ENCODE results near the gene POP4.
"Not testable (repeated sequence)": the region's sequence is repeated elsewhere in the genome, so short reads cannot be mapped to it uniquely, and the experiment has no call there.

Gene POP4

GRCh38 chr19:29610574-29611271 lies 4.6 kb downstream of the POP4 start:
- DNase-seq (ENCODE audit: low read depth, low spot score) = peak; percentile 90

- DNase-seq (ENCODE audit: low read depth, low spot score) = no peak
Observed at GRCh38 chr19:29612121-29612520, 6.0 kb downstream of the POP4 start.

- DNase-seq (ENCODE audit: low read depth, low spot score) = no peak
Observed at GRCh38 chr19:29612801-29613595, 6.9 kb downstream of the POP4 start.

GRCh38 chr19:29614046-29614445 lies 8.0 kb downstream of the POP4 start:
- peak; percentile 53 for DNase-seq (ENCODE audit: low read depth, low spot score)

- no peak for DNase-seq (ENCODE audit: low read depth, low spot score)
Observed at GRCh38 chr19:29614780-29615179, 8.7 kb downstream of the POP4 start.

GRCh38 chr19:29615891-29616425 lies 9.9 kb downstream of the POP4 start:
- DNase-seq (ENCODE audit: low read depth, low spot score) = no peak

GRCh38 chr19:29616541-29616940 lies 10.5 kb downstream of the POP4 start:
- no peak for DNase-seq (ENCODE audit: low read depth, low spot score)

GRCh38 chr19:29617366-29618266 lies 11.5 kb downstream of the POP4 start:
- DNase-seq (ENCODE audit: low read depth, low spot score) = no peak

GRCh38 chr19:29618434-29618833 lies 12.4 kb downstream of the POP4 start:
- no peak for DNase-seq (ENCODE audit: low read depth, low spot score)

GRCh38 chr19:29618871-29619270 lies 12.8 kb downstream of the POP4 start:
- no peak for DNase-seq (ENCODE audit: low read depth, low spot score)

- no peak for DNase-seq (ENCODE audit: low read depth, low spot score)
Observed at GRCh38 chr19:29620931-29621351, 14.9 kb downstream of the POP4 start.

- peak; percentile 78 for DNase-seq (ENCODE audit: low read depth, low spot score)
Observed at GRCh38 chr19:29622166-29623070, 16.3 kb downstream of the POP4 start.

- DNase-seq (ENCODE audit: low read depth, low spot score) = no peak
Observed at GRCh38 chr19:29623726-29624488, 17.8 kb downstream of the POP4 start.

- no peak for DNase-seq (ENCODE audit: low read depth, low spot score)
Observed at GRCh38 chr19:29624489-29625185, 18.6 kb downstream of the POP4 start.

- no peak for DNase-seq (ENCODE audit: low read depth, low spot score)
Observed at GRCh38 chr19:29625186-29625651, 19.1 kb downstream of the POP4 start.

- DNase-seq (ENCODE audit: low read depth, low spot score) = no peak
Observed at GRCh38 chr19:29626386-29626785, 20.3 kb downstream of the POP4 start.

GRCh38 chr19:29626832-29627231 lies 20.7 kb downstream of the POP4 start:
- DNase-seq (ENCODE audit: low read depth, low spot score) = not testable (repeated sequence)

- DNase-seq (ENCODE audit: low read depth, low spot score) = no peak
Observed at GRCh38 chr19:29628661-29629385, 22.7 kb downstream of the POP4 start.

Measured in ELF-1 (cell line).